ENCODE results near the gene BCAT1. TPM values are rescaled to one million over a fixed set of nuclear protein-coding genes. Genes with fewer than 3 reads are reported as not detected.

BCAT1 gene
- total and polyA plus RNA-seq, 11 donors = 0.57 to 28.9 (median 3.5) TPM

DNA sequence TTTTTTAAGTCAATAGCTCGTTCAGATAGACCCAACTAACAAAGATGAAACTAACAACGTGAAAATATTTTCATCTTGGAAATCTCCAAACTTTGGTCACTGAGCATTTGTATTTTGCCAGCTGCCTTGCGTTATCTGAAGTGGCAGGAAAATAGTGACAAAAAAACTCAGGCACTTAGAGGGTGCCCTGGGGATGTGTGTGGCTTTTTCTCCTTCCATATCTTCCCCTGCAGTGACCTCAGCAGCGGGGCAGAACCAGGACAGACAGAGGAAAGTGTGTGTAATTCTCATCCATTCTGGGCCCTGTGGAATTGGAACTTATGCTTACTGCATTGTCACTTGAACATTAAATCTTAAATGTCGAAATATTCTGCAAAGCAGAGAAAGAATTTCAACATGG is 152.0 kb downstream of the BCAT1 start:
- H3K27ac ChIP-seq = no peak overlapping the region
- no peak for TF ChIP-seq POLR2A (IDR thresholded peaks at IDR 0.05)
- TF ChIP-seq, protein P1, sequence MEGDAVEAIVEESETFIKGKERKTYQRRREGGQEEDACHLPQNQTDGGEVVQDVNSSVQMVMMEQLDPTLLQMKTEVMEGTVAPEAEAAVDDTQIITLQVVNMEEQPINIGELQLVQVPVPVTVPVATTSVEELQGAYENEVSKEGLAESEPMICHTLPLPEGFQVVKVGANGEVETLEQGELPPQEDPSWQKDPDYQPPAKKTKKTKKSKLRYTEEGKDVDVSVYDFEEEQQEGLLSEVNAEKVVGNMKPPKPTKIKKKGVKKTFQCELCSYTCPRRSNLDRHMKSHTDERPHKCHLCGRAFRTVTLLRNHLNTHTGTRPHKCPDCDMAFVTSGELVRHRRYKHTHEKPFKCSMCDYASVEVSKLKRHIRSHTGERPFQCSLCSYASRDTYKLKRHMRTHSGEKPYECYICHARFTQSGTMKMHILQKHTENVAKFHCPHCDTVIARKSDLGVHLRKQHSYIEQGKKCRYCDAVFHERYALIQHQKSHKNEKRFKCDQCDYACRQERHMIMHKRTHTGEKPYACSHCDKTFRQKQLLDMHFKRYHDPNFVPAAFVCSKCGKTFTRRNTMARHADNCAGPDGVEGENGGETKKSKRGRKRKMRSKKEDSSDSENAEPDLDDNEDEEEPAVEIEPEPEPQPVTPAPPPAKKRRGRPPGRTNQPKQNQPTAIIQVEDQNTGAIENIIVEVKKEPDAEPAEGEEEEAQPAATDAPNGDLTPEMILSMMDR (IDR thresholded peaks at IDR 0.05) = no peak
- H3K9me3 ChIP-seq = no peaks in the 10 kb centered on the region
- H3K36me3 ChIP-seq = no peaks in the 10 kb centered on the region
- no peak overlapping the region for H3K4me3 ChIP-seq
- peaks cover 0 to 3% (median 0%) of the 10 kb centered on the region in 12 donors for H3K4me1 ChIP-seq
- intact Hi-C loops (cut with DNase I) = no loop called here
- no peaks in the 10 kb centered on the region for H3K27me3 ChIP-seq
- 21 to 36% (median 27%) methylated on average over 5 of the region's 5 CpGs for WGBS, 4 donors
- DNase-seq (no peak), ATAC-seq (no peak)

DNA sequence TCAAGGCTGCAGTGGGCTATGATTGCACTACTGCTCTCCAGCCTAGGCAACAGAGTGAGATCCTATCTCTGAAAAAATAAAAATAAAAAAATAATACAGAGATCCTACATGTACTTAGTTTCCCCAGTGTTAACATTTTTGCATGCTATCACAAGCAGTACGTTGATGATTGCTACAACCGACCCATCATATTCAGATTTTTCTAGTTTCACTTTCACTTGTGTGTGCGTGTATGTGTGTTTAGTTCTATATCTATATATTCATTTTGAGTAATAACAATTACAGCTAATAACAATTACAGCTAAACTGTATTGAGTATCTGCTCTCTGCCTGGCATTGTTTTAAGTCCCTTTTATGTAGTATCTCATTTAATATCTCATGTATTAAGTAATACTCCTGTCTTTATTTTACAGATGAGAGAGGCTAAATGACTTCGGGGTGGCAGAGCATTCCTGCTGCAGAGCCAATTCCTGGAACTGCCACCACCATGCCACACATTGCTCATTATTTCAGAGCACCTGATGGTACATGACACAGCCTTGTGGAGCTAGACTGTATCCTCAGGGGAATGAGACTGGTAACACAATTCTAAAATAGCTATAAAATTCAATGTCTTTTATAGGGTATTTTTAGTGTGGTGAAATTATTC is 153.1 kb downstream of the BCAT1 start:
- H3K36me3 ChIP-seq = no peaks in the 10 kb centered on the region
- no peak overlapping the region for H3K27ac ChIP-seq
- DNase-seq (no peak), ATAC-seq (no peak)
- H3K27me3 ChIP-seq = no peaks in the 10 kb centered on the region
- H3K9me3 ChIP-seq = no peaks in the 10 kb centered on the region
- TF ChIP-seq, protein P1 (IDR thresholded peaks at IDR 0.05) = no peak
- no peak for TF ChIP-seq POLR2A (IDR thresholded peaks at IDR 0.05)
- peaks cover 0 to 3% (median 0%) of the 10 kb centered on the region in 12 donors for H3K4me1 ChIP-seq
- intact Hi-C loops (cut with DNase I) = no loop called here
- peak overlapping the region in 6 of 12 donors; percentile 4 to 47 (median 24) for H3K4me3 ChIP-seq
- 67 to 75% (median 68%) methylated on average over 4 of the region's 4 CpGs for WGBS, 4 donors

DNA sequence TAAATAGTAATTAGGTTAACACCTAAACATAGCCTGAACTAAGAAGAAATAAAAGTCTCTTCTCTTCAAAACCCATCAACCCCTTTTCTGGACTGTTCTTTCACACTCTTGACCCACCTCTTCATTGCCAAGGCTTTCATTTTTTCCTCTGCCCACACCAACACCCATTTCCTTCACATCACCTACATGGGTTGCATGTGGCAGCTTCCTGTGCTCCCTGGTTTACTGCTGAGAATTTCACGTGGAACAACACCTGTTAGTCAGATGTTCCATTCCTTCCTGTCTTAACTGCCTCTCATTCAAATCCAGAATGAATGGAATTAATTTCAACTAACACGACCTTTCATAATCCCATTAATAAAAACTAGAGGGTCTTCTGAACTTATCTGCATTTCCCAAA is 157.3 kb downstream of the BCAT1 start:
- no peak for DNase-seq
- 61 to 68% (median 65%) methylated on average over 2 of the region's 2 CpGs for WGBS, 4 donors
- intact Hi-C loops (cut with DNase I) = no loop called here

DNA sequence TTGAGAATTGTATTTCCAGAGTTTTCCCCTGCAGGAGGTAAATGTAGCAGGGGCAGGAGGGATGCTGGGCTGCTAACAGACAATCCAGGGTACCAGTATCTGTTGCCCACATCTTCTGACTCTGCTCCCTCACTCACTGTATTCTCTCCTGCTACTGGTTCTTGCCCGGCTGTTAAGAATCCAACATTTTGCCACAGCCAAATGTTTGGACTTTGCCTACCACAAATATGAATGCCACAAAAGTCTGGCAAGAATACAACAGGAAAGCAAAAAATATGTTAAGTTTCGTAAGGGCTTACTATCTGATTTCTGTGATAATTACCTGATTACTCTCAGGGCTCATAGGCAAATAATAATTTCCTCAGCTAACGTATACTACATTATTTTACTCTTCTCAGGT is 160.0 kb downstream of the BCAT1 start:
- TF ChIP-seq POLR2A (IDR thresholded peaks at IDR 0.05) = no peak
- TF ChIP-seq, protein P1 (IDR thresholded peaks at IDR 0.05) = no peak
- Histone ChIP-seq H3K27me3 (peaks cover 0 to 4% (median 0%) of the 10 kb centered on the region in 9 donors), H3K36me3 (no peaks in the 10 kb centered on the region), H3K27ac (no peak overlapping the region), H3K9me3 (no peaks in the 10 kb centered on the region), H3K4me3 (no peak overlapping the region), H3K4me1 (no peaks in the 10 kb centered on the region)
- DNase-seq (no peak), ATAC-seq (no peak)
- WGBS, 4 donors = 81 to 84% (median 83%) methylated on average over 3 of the region's 3 CpGs
- intact Hi-C loops (cut with DNase I) = no loop called here

More for the DNA sequence above, 157.3 kb downstream of the BCAT1 start:
- Histone ChIP-seq H3K27ac (no peak overlapping the region), H3K9me3 (no peaks in the 10 kb centered on the region), H3K27me3 (no peaks in the 10 kb centered on the region), H3K4me1 (peaks cover 0 to 3% (median 0%) of the 10 kb centered on the region in 12 donors), H3K36me3 (no peaks in the 10 kb centered on the region), H3K4me3 (no peak overlapping the region)
- ATAC-seq = no peak
- no peak for TF ChIP-seq POLR2A (IDR thresholded peaks at IDR 0.05)
- TF ChIP-seq, protein P1 (IDR thresholded peaks at IDR 0.05) = no peak
